ENCODE measurements around the gene CYTH1. TPM values are rescaled to one million over a fixed set of nuclear protein-coding genes. Genes with fewer than 3 reads are reported as not detected.

The CYTH1 gene
- total RNA-seq, 1 experiment from 2014 or later, result 91.4 TPM

DNA sequence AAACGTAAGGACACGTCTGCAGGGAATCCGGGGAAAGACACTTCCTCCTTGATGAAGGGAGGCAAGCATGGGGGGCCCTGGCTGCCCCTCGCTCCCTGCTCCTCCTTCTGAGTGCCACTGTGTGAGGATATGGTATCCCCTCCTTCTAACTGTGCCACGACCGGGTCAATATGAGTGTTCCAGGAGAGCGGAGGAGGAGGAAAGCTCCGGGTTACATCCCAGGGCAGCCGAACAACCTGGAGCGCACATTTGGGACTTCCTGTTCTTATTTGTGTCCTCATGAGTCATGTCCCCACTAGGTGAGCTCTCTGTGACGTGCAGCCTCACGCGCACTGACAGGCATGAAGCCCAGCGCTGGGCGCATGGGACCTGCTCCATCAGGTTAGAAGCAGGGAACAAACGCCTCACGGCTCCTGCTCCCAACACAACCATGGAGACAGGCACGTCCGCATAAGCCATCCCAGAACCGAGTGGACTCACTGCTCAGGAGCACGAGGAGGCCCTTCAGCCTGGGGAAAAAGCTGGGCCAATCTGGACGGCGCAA lies 112.0 kb downstream of the CYTH1 start:
- DNase-seq (ENCODE audit: low read depth), result no peak

DNA sequence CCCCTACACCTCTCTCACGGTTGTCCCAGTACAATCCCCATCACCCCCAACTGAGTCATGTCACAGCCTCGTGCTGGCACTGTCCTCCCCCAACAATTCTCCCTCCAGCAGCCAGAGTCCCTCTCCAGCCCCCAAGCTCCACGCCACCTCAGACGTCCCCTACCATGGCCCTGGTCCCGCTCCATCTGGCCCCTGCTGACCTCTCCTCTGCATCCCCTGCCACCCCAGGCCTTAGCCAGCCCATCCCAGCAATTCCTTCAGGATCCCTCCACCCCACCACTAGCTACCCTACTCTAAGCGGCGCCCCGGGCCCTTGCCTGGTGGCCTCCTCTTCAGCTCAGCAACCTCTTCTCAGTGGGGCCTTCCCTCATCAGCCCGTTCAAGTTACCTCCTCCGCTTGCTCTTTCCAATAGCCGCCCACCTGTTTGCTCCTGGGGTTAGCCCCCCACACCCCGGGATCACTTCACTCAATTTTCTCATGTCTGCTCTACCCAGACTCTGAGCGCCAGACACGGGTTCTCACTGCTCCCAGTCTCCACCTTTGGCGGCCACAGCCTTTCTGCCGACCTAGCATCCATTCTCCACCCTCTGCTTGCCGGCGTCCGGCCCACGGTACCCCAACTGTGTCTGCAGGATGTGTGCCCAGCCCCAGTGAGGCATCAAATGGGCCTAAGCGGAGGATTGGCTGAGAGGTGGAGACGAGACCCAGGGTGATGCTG lies 112.7 kb downstream of the CYTH1 start:
- no peak for DNase-seq (ENCODE audit: low read depth)

DNA sequence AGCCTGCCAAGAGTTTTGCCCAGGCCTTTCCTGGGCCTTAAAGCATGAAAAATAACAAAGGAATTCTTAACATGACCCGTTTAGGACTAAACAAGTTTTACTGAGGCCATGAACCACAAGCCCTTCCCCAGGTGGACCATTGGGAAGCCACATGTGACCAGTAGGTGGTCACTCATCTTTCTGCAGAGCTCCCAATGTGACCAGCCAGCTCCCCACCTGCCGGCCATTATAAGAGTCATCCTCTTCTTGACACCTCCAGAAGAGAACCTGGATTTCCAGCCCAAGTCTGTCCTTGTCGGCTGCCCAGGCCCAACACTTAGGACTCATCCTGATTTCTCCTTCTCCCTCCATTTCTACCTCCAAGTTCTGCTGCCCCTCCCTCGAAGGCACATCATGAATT lies 113.2 kb downstream of the CYTH1 start:
- no peak for DNase-seq (ENCODE audit: low read depth)

DNA sequence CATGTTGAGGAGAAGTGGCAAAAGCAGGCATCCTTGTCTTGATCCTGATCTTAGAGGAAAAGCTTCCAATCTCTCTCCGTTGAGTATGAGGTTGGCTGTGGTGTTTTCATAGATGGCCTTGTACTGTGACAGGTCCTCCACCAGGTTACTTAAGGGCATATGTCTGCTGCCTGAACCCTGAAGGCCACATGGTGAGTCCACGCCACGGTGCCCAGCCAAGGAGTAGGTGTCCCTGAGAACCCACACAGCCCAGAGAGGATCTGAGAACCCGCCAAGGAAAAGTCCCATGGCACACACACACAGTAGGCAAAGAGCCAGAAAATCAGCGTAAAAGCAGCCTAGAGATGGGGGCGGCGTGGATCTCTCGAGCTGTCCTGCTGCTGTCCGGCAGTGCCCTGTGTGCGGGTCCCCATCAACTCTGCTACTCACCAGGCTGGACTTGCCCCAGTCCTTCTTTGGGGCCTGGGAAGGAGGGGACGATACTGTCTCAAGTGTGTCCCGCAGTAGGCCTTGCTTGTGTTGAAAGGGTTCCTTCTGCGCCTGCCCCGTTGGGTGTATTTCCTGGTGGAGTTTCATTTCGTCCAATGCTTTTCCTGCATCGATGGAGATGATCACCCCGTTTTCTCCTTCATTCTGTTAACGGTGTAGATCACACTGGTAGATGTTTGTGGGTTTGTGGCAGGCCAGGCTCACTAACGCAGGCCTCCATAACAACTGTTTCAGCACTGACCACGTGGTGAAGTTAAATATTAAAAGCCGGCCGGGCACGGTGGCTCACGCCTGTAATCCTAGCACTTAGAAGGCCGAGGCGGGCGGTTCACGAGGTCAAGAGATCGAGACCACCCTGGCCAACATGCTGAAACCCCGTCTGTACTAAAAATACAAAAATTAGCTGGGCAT lies 114.1 kb downstream of the CYTH1 start:
- DNase-seq (ENCODE audit: low read depth), result no peak

DNA sequence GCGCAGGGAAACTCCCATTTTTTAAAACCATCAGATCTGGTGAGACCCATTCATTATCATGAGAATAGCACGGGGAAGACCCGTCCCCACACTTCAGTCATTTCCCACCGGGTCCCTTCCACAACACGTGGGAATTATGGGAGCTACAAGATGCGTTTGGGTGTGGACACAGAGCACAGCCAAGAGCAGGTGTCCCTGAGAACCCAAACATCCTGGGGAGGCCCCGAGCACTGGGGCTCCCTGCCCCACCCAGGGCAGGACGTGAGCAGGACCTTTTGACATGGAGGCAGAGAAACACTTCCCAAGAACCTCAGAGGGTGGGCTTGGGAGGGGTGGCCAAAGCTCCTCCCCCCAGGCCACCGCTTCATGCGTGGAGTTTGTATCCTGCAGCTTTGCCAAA lies 115.0 kb downstream of the CYTH1 start:
- DNase-seq (ENCODE audit: low read depth), result no peak

DNA sequence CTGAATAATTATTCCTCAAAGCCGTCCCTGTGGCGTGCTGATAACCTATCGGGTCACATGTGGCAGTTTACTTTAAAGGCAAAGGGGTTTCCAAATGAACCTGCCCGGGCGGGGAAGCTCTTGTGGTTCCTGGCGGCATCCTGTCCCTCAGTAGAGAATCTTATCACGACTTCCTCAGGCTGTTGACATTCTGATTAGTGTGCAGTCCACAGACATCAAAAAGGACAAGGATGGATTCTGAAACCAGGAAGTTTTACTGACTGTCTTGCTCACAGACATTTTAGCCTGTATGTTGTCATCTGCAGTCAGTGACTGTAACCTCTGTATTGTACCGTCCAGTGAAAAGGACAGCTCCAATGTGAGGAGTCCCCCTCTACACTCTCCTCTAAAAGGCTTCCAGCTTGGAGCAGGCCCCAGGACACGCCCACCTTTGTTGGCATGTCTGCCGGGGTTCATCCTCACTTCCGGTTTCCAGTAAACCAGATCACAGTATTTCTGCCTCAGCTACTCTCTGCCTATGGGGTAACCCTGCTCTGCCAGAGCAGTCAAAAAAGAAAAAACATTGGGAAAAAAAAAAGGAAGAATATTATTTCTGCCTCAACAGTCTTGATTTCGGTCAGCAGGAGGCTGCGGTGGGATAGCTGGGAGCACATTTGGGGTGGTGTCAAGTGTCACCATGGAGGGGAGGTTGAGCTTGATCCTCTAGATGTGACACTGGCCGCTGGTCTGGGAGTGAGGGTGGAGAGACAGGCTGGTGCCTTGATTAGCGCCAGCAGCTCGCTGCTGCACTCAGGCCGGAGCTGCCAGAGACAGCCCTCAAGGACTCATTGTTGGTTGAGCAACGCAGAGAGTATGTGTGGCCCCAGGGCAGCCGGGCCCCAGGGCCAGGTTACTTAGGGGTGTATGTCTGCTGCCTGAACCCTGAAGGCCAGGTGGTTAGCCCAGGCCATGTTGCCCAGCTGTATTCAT lies 115.8 kb downstream of the CYTH1 start:
- no peak for DNase-seq (ENCODE audit: low read depth)

DNA sequence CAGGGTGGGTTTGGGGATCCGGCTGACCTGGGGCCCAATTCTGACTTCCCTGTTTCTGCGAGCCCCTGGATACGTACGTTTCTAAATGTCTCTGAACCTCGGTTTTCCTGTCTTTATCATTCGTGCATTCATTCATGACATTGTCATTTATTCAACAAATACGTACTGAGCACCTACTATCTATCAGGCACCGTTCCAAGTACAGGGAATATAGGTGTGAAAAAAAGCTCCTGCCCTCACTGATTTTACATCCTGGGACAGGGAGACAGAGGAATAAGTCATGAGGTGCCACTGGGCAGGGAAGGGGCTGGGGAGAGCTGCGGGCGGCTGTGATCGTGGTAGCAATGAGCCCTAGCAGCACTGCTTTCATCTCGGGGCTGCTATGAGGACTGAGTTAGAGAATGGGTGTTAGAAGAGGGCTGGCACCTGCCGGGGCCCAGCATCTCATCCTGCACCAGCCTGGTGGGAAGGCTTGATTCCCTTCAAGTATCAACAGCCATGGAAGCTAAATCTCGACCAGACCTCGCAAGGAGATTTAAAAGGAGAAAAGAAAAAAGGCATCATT lies 116.6 kb downstream of the CYTH1 start:
- DNase-seq (ENCODE audit: low read depth), result no peak

DNA sequence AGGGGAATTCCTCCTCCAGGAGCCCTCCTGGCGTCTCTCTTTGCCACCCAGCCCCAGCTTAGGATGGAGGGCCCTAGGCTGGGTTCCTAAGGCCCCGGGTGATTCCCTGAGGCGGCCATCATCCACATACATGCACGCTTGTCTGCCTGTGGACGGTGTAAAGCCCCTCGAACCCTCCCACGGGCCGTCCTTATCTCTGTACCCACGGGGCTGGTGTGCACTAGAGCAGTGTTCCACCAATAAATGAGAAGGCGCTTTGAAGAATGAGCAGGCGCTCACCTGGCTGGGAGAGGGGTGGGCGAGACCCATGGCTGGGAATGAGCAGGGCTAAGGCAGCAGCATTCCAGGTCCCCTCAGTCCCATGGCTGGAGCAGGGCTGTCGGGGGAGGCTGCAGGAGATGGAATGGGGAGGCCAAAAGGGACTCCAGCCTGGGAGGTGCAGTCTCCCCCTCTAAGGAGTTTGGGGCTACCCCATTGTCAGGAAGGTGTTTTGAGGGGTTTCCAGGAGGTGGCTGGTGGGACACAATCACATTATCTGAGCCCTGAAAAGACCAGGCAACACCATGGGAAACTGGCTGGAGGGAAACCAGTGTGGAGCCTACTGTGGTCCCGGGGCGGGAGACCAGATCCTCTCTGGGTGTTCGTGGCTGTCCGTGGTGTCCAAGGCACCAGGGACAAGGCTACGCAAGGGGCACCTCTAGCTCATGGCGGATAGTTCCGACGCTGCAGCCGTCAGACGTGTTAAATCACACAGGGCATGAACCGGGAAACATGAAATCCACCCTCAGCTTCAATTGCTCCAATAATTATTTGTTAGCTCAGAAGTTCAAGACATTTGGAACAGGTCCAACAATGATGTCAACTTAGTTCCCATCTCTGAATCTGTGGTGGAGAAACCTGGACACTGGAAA lies 117.3 kb downstream of the CYTH1 start:
- DNase-seq (ENCODE audit: low read depth), result no peak

DNA sequence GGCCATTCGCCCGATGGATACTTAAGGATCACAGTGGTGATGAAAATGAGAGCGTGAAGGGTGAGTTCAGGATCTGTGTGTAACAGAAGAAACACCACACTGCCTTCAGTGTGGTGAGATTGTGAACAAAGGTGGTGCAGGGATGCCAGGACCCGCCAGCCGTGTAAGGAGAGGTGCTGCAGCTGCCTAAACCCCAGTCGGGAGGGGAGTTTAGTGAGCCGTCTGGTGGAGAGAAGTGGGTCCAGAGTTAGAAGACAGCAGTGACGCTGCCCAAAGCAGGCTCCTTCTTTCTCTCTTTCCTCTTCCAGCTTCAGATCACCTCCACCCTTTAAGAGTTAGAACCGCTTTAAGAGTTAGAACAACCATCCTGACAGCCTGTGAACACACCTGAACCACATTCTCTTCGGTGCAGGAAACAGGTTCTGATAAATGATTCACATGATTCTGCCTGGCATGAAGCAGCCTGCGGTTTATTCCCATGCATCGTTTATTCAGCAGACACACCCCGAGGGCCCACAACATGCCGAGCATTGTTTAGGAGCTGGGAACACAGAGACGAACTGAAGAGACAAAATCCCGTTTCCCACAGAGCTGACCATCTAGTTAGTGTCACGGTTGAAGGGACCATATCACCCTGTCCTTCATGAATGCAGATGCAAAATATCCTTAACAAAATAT lies 120.8 kb downstream of the CYTH1 start:
- DNase-seq (ENCODE audit: low read depth), result peak; percentile 74

DNA sequence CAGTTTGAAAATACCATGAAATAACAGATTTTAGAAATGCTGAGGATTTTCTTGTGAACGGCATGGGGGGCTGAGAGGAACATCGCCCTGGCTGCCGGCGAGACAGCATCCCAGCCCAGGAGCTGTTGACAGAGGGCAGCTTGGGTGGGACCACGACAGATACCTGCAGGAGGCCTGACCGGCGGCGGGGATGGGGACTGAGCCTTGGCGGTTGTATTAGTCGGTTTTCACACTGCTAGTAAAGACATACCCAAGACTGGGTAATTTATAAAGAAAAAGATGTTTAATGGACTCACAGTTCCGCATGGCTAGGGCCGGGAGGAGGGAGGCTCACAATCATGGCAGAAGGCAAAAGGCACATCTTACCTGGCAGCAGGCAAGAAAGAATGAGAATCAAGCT lies 122.5 kb downstream of the CYTH1 start:
- DNase-seq (ENCODE audit: low read depth), result no peak

DNA sequence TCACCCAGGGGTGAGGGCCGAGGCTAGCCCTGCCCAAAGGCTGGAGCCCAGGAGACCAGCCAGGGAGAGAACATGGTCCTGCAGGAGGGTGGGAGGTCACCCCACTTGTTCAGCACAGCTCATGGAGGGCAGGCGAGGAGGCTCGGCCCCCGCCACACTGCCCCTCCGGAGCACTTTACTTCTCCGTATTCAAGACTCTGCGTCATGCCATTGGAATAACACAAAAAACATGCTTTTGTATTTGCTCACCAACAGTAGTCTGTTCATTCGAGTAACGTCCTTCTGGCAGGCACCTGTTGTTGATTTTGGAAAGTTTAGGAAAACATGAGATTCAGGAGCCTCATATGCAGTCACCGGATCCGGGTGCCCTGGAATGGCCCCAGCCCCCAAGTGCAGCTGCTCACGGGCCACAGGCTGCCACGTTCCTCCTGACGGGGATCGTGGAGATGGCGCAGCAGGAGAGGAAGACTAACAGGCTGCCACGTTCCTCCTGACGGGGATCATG lies 123.7 kb downstream of the CYTH1 start:
- DNase-seq (ENCODE audit: low read depth), result no peak

DNA sequence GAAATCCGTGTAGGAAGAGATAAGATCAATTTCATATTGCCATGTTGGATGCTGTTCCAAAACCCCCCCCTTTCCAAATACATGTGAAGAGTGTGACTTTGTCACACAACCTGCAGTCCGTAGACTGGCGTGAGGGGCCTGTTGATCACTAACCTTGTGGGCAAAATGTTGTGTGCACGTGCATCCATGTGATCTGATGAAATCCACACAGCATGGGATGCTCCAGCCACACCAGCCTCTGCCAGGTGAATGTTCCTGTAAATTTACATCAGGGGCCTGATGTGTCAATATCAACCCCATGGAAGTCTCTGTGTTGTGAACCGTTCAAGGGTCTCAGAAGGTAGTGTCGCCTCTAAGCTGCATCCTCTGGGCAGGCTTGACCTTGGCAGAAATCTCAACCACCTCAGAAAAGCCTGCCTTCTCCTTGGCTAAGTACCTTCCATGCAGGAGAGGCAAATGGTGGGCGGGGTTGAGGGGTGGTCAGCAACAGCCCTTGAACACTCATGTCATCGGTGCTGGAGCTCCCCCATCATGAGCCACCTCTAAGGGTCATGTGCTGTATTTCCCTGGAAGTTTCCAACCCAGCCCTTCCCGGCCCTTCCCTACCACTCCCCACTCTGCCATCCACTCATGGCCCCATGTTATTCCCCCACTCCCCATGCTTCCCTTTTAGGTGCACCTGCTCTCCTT lies 126.7 kb downstream of the CYTH1 start:
- no peak for DNase-seq (ENCODE audit: low read depth)

DNA sequence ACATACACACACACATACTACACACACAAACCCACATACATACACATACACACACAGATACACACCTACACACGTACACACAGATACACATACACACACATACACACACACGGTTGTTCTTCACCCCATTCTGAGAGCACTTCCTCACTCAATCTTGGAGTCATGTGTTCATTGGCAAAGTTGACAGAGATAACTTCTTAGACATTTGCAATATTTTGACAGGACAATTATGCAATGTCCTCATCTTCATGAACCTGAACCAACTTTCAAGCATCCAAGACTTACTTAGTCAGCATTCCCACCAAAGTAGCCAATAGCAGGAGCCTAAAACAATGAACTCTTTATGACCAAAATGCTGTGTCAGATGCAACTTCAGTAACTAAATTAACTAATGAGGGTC lies 127.7 kb downstream of the CYTH1 start:
- DNase-seq (ENCODE audit: low read depth), result no peak

DNA sequence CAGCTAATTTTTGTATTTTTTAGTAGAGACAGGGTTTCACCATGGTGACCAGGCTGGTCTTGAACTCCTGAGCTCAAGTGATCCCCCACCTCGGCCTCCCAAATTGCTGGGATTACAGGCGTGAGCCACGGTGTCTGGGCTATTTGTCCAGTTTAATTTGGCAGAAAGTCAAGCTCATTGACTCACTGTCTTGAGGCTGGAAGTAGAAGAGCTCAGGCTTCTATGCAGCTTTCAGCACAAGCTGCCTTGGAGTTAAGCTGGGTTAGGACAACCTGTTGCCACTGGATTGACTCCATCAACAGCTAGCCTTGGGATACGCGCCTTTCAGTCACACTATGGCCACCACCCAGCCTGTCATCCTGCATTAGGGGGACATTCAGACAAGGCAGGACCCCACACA lies 128.7 kb downstream of the CYTH1 start:
- peak; percentile 40 for DNase-seq (ENCODE audit: low read depth)

DNA sequence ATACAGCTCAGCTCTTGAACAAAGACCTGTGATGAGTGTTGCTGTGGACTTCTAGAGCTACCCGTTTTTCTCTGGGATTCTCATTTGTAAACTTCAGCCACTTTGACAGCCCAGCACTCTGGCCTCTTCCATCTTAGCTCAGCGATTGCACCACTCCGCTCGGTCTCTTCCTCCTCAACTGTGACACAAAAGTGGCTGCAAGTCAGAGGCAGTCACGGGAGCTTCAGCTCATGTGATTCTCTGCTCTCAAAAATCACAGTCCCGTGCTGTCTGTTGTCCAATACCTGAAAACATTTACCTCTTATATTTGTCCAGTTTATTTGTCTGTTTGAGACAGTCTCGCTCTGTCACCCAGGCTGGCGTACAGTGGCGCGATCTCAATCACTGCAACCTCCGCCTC lies 129.2 kb downstream of the CYTH1 start:
- no peak for DNase-seq (ENCODE audit: low read depth)

DNA sequence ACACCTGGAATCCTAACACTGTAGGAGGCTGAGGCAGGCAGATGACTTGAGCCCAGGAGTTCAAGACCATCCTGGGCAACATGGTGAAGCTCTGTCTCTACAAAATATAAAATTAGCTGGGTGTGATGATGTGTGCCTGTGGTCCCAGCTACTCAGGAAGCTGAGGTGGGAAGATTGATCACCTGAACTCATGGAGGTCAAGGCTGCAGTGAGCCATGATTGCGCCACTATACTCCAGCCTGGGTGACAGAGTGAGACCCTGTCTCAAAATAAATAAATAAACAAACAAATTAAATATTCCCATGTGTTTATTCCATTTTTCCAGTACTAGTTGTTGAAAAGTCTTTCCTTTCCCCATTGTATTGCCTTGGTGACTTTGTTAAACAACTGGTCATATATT lies 130.0 kb downstream of the CYTH1 start:
- DNase-seq (ENCODE audit: low read depth), result no peak

DNA sequence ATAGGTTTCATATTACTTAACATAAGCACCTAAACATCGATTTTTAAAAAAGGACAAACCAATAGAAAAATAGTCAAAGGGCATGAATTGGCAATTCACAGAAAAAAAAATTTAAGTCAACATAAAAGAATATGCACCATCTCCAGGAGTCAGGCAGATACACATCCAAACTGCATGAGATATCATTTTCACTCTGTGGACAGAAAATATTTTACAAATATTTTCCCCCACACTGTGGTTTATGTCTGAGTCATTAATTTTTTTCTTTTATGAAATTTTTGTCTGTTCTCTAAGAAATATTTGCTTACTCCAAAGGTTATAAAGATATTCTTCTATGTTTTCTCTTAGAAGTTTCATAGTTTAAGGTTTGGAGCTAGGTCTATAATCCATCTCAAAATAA lies 130.5 kb downstream of the CYTH1 start:
- no peak for DNase-seq (ENCODE audit: low read depth)

DNA sequence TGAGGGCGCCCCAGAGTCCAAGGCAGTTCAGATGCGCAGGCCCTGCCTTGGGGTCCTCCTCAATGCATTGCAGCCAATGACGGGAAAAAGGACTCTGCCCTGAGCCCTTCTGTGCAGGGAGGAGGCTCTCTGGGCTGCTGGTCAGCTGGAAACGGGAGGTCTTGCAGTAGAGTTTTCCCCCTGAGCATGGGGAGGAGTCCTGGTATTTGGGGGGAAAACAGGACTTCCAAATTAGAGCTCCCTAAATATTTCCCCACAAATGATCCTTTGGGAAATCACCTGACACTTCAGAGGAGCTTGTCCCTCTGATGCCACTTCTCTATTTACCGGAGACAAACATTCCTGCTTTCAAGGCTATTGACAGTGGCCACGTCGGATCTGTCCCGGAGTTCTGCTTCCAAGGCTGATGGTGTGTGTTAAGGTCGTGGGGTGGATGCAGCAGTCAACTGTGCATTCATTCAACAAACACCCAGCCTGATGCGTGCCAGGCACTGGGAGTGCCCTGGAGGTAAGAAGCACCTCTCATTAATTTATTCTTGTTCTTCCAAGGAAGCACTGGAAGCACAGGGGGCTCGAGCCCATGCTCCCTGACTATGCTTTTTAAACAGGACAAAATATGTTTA lies 131.9 kb downstream of the CYTH1 start:
- DNase-seq (ENCODE audit: low read depth), result no peak
